PFSK-1 (cell line): ENCODE results near the gene KNSTRN.

ENCODE experiments used
- FOXP2 ChIP-seq: optimal IDR thresholded peaks from 2 replicates; pipeline ENCODE3; 2011; ENCODE audit warnings: borderline replicate concordance, control low read depth, inconsistent platforms; ENCODE audit not compliant: insufficient read depth; ENCODE audit errors: extremely low read length, extremely low read depth
- POLR2AphosphoS5 ChIP-seq: IDR thresholded peaks from 2 replicates; pipeline ENCODE4 v1.6.1; 2012; ENCODE audit warnings: low read depth, mild to moderate bottlenecking, control low read depth, low read length, moderate library complexity
- TAF1 ChIP-seq: IDR thresholded peaks from 2 replicates; pipeline ENCODE4 v1.6.1; 2012; ENCODE audit warnings: low read length, control low read depth, borderline replicate concordance; ENCODE audit not compliant: insufficient read depth

GRCh38 chr15:40440743-40441564 lies 58.4 kb downstream of the KNSTRN start, which contains the start of gene BAHD1:
- no peak for TF ChIP-seq TAF1
- no peak for TF ChIP-seq FOXP2
- no peak for TF ChIP-seq POLR2AphosphoS5
